ENCODE data around the gene ALAD.
"Not testable (repeated sequence)": the region's sequence is repeated elsewhere in the genome, so short reads cannot be mapped to it uniquely, and the experiment has no call there.

The ALAD gene

DNA sequence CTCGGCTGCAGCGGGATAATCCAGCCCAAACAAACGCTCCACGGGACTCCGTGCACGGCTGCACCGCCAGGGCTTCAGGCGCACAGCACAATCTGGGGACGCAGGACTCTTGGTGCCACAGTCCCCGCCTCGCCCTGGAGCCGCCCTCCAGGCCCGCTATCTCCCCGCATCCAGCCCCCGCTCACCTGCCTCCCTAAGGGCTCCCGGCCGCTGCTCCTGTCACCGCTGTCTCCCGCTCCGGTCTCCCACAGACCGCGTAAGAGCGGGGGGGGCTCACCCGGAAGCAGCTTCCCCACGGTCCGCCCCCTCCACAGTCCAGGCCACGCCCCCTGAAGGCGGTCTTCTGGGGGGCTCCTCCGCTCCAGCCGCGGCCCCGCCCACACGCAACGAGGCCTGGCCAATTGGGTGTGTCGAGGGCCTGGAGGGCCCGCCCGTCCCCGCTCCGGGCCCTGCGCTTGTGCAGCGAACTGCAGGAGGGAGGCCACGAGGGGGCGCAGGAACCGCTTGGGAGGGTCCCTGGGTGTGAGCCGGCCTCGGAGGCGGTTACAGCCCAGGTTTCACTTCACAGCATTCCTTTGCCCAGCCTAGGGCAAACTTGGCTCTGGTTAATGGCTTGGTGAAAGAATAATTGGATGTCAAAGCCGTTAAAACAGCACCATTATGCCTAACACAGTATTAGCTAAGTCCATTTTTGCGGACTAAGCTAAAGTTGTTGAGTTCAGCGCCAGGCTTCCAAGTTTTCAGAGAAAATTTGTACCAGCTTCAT lies at the start of gene ALAD:
Gene ALAD, minus strand, starts transcription at position 258 of the 766 bp plus-strand sequence. CDS start 7,725 bp downstream, outside the sequence.
- no peak for DNase-seq (ENCODE audit: low read depth, low spot score)

DNA sequence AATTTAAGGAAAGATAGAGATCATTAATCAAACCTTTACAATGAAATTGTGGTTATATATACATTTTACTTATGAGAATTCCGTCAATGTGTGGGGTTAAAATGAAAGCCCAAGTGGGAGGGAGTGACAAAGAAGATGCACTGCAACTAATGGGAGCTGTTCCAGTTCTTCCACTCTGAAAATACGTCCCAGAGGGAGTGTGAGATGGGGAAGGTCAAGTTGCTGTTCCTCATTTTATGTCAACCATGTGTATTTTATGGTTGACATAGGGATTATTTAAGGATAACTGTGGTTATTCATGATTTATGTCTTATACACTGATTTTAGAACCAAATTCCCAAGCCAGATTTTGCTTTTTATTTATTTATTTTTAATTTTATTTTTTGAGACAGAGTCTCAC lies 48.3 kb upstream of the ALAD start:
- DNase-seq (ENCODE audit: low read depth, low spot score), result no peak

DNA sequence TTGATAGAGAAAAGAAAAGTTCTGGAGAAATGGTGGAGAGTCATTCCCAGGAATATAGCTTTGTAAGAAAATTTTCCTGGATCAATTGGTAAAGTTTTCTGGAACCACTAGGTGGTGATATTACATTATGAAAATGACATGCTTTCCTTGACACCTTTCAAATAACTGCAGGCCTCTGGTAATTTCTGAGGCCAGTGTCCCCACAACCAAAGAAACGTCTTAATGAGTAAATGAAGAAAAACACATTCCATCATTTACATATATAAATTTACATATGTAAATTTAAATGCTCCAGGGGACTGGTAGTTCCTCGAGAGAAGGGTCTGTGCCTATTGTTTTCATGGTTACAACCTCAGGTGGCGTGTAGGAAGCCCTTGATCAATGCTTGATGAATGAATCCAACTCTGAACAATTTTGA lies 45.2 kb upstream of the ALAD start:
- DNase-seq (ENCODE audit: low read depth, low spot score), result no peak

DNA sequence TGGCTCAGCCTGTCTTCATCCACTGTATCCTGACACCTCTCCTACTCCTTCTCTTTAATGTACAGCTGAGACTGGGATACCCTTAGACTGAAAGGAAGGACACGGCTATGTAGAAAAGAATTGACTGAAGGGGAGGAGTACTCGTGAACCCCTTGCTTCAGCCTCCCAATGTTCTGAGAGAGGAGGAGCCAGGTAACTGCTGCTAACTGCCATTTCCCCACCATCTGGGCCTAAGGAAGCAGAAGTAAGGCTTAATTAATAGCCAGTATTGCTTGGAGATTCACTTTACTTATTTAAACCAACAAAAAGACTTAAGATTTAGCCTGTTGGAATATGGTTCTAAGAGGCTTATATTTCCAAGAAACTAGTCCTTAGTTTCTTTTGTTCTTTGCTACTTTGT lies 43.7 kb upstream of the ALAD start:
- no peak for DNase-seq (ENCODE audit: low read depth, low spot score)

DNA sequence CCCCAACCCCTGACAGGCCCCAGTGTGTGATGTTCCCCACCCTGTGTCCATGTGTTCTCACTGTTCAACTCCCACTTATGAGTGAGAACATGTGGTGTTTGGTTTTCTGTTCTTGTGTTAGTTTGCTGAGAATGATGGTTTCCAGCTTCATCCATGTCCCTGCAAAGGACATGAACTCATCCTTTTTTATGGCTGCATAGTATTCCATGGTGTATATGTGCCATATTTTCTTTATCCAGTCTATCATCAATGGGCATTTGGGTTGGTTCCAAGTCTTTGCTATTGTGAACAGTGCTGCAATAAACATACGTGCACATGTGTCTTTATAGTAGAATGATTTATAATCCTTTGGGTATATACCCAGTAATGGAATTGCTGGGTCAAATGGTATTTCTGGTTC lies 36.6 kb upstream of the ALAD start:
- not testable (repeated sequence) for DNase-seq (ENCODE audit: low read depth, low spot score)

DNA sequence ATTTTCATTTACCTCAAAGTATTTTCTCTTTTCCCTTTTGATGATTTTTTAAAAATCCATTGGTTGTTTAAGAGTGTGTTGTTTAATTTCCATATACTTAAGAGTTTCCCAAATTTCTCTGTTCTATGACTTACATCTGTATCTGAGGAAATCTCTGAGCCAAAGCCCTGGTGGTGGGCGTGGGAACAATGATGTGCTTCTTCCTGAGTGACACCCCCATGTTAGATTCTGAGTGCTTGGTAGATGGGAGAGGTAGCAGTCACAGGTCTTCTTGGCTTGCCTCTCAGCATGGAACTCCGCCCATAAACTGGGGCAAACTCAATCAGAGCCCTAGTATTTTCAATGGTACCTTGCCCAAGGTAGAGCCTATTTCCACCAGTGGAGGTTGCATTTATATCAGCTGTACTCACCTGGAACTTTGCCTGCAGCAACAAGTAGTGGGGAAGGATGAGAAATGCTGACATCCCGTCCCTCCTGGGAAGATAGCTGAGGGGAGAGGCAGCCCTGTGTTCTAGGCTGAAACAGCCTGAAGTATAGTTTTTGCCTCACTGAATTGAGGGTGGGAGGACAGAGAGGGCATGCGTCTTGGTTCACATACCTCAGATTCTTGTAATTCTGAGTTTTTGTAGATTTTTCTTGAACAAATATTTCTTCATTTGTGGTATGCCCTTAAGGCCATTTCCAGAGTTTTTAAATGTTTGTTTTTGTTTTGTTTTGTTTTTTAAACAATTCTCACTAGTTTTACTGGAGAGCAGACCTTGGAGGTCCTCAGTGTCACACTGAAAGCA lies 35.8 kb upstream of the ALAD start:
- no peak for DNase-seq (ENCODE audit: low read depth, low spot score)

DNA sequence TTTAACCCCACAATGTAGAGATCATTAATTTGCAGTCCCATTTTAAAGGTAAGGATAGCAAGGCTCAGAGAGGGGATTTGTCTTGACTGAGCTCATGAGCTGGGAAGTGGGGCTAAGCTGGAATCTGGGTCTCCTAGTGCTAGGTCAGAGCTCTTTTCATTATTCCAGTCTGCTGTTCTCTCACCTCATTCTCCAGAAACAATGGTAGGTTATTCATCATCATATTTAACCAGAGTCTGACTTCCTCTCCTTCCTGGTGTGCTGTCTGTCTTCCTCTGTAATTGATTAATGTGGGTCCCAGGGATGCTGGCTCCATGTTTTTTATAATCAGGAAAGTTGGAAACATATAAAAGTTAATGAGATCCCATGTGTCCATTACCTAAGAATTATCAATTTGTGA lies 30.1 kb upstream of the ALAD start:
- no peak for DNase-seq (ENCODE audit: low read depth, low spot score)

DNA sequence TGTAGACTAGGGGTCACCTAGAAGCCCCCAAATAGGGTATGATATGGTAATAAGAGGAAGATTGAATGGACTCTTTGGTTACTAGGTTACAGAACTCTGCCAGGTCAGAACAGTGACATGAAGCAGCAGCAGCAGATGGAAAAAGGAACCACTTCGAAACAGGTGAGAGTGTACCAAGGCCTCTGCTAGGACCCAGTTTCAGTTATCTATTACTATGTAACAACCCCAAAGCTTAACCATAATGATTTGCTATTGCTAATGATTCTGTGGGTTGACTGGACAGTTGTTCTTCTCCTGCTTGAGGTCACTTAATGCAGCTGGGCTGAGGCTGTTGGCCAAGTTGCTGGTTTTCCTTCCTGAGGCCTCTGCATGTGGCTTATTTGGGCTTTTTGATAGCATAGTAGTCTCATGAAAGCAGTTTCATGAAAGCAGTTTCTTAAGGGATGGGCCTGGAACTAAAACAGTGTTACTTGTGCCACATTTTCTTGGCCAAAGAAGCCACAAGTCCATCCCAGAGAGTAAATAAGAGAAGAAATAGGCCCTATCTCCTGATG lies 27.1 kb upstream of the ALAD start:
- DNase-seq (ENCODE audit: low read depth, low spot score), result no peak

DNA sequence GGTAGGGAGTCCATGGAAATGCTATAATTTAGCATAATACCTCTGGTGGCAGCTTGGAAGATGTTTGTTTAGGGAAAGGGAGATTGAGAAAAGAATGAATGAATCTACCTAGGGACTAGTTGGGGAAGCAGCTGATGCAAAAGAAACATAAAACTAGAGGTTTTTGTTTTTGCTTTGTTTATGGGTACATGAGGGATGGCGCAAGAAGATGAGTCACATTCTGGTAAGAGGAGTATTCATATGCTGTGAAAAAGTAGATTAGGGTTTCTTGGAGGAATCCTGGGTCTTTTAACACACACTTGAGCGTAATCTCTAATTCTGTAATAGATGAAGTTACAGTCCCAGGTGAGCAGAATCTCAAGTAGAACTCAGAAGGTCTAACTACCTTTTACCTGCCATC lies 26.5 kb upstream of the ALAD start:
- no peak for DNase-seq (ENCODE audit: low read depth, low spot score)

DNA sequence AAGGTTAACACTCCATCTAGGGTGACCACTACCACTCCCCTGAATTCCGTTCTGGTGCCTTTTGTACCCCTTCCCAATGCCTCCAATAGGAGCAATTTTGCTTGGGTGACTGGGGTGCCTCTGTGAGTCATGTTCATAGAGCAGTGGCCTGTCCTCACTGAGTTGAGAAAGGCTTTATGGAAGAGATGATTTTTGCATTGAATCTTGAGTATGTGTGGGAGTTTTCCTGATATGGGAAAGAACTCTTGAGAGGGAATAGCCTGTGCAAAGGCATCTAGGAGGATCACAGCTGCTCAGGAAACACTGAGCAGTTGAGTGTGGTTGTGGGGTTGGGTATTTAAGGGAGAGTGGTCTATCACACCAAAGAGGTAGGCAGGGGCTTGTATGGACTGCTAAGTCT lies 25.6 kb upstream of the ALAD start:
- no peak for DNase-seq (ENCODE audit: low read depth, low spot score)

DNA sequence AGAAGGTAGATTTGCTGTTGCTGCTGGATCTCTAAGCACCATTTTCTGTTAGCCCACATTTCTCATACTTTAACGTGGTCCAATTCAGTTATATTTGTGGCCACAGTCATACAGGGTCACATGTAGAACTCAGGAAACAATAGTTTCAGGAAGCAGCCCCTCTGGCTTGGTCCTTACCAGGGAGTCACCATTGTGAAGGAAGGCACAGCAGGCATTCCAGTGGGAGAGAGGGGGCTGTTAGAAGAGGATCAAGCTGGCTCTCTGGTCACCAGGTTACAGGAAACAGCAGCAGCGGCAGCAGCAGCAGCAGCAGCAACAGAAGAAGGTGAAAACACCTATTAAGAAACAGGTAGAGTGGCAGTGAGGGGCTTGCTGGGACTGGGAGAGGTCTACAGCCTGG lies 24.0 kb upstream of the ALAD start:
- DNase-seq (ENCODE audit: low read depth, low spot score), result no peak

DNA sequence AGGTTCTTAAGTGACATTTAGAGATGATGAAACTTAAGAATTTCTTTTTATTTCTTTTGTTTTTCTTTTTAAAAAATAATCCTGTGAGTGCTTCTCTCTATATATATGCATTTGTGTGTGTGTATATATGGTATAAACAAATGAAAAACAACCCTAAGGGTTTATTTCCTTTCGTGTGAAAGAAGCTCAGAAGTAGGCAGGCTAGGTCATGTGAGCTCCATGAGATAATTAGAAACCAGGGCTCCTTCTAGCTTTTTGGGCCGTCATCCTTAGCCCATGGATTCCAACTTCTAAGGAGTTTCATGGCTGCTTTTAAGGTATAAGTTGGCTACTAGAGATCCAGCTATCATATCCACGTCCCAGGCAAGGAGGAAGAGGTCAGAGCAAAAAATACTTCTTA lies 20.6 kb upstream of the ALAD start:
- no peak for DNase-seq (ENCODE audit: low read depth, low spot score)

DNA sequence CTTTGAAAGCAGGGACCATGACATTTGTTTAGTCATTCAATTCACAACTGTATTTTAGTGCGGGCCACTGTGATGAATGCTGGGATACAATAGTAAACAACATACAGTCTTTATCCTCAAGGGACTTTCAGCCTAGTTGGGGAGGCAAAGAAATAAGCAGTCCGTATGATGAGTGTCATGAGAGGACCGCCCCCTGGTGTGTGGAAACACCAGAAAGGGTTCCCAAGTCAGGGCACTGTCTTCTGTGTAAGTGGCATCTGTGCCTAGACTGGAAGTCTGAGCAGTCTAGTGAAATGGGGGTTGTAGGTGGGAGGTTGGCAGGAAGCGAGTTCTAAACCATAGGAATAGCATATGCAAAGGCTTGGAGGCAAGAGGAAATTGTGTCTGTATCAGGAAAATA lies 16.3 kb upstream of the ALAD start:
- DNase-seq (ENCODE audit: low read depth, low spot score), result no peak

DNA sequence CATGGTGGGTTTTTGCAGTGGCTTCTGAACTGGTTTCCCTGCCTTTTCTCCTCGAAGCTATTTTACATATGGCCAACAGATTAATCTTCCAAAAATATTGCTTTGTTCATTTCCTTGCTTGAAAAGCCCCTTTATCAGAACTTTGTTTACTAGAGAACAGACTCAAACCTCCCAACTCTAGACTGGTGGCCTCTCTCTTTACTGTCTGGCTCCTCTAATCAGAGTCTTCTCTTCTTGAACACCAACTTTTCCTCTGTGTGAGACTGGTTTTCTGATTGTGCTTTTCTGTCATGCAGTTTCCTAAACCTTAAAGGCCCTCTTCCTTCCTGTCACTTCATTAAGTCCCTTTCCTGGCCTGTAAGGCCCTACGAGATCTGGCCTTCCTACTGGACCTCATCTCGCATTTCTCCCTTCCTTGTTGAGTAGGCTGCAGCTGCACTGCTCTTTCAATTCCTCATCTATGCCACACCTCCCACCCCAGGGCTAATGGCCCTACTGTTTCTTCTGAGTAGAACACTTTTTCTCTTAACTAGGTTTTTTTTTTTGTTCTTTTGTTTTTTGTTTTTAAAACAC lies 15.2 kb upstream of the ALAD start:
- no peak for DNase-seq (ENCODE audit: low read depth, low spot score)

DNA sequence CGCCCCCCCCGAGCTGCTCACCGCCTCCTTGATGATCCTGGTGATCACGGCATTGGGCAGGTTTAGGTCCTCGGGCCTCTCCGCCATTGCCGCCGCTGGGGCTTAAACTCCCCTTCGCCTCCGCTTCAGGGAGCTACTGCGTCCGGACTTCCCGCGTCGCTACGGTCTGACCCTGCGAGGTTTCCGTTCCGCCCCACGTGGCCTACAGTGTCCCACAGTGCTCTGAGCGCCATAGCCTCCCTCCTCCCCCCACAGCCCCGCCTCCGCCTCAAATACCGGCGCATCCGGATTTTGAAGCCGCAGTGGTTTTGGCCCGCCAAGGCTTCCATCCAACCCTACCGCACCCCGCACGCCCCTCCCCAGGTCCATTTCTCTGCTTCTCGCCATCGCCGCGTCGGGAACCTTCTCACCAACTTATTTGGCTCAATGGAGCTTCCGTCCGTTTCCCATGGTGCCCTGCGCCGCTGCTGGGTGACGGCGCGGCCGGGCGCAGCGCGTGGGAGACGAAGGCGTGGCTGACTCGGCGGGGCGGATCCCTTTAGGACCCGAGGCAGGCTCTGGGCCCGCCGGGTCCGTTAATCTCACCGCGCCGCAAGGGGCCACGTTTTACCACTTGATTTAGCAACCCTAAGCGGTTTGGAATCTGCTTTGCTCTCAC lies 9.3 kb upstream of the ALAD start, which contains the start of the genes C9orf43 and POLE3:
Gene C9orf43, plus strand, starts transcription at position 541 of the 658 bp plus-strand sequence. CDS start 2,747 bp downstream, outside the sequence.
Gene POLE3, minus strand, starts transcription at position 469 of the 658 bp plus-strand sequence. Its CDS starts 382 bp downstream, at position 87.
- peak; percentile 73 for DNase-seq (ENCODE audit: low read depth, low spot score)

DNA sequence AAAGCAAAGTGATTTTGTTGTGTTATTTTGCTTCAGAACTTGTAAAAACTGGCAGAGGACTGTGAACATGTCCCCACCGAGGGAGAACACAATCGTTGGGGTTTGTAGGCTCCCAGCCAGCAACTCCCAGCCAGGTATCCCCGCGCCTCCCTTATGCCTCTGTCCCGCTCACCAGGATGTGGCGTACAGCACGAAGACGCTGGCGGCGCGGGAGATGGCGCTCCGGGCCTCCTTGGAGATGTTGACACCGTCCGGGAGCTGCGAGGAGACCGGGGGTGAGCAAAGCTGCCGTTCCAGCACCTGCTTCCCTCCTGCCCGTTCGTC lies 8.8 kb upstream of the ALAD start:
- DNase-seq (ENCODE audit: low read depth, low spot score), result no peak

DNA sequence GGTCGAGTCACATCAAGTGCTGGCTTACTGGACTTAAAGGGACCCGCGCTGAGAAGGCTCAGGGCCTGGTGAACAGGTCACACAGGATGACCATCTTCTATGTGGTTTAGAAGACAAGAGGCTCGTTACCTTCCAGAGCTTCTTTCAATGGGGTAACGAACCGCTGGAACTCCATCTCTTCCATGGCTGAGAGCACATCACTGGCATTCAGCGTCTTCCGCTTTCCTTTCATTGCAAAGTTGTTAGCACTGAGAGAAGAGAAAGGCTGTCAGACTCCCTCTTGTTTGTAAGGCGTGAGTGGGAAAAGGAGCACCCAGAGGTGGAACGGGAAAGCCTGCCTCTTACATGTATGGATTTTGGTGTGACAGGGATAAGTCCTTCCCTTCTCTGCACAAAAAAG lies 8.4 kb upstream of the ALAD start:
- DNase-seq (ENCODE audit: low read depth, low spot score), result no peak

DNA sequence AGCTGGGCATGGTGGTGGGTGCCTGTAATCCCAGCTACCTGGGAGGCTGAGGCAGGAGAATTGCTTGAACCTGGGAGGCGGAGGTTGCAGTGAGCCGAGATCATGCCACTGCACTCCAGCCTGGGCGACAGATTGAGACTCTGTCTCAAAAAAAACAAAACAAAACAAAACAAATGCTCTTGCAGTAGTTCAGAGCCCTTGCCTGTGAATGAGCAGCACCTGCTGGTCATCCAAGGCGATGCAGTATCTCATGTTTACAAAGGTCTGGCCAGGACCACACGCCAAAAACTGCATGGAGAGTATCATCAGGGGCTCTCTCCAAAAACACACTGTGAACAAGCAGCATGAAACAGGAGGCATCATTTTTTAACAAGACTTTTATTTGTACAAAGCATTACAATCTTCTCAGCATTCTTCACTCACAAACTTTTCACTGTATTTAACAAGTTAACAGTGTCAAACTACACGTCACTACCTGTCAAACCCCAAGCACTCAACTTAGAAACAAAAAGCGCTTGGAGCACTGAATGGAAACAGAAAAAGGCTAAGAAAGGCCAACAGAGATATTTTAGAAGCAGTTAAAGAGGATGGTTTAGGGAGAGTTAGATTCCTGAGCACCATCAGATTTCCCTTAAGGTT lies 5.9 kb upstream of the ALAD start:
- DNase-seq (ENCODE audit: low read depth, low spot score), result not testable (repeated sequence)

DNA sequence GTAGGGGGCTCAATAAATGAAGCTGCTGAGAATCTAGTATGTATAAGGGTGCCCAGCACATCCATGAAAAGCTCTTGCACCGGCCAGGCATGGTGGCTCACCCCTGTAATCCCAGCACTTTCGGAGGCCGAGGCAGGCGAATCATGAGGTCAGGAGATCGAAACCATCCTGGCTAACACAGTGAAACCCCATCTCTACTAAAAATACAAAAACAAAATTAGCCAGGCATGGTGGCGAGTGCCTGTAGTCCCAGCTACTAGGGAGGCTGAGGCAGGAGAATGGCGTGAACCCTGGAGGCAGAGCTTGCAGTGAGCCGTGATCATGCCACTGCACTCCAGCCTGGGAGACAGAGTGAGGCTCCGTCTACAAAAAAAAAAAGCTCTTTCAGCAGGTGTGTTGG lies 5.3 kb upstream of the ALAD start:
- not testable (repeated sequence) for DNase-seq (ENCODE audit: low read depth, low spot score)

DNA sequence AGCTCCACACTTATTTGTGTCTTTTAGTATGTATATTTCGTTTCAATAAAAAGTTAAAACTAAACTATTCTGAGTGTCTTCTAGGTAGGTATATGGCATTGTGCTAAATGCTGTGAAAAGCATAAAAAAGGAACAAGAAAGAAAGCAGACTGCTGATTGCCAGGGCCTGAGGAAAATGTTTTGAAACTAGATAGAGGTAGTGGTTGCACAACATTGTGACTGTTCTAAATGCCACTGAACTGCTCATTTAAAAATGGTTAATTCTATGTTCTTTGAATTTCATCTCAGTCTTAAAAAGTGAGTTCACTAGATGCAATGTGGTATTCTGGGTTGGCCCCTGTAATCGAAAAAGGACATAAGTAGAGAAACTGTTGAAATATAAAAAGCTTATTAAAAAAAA lies 2.6 kb upstream of the ALAD start:
- DNase-seq (ENCODE audit: low read depth, low spot score), result no peak

DNA sequence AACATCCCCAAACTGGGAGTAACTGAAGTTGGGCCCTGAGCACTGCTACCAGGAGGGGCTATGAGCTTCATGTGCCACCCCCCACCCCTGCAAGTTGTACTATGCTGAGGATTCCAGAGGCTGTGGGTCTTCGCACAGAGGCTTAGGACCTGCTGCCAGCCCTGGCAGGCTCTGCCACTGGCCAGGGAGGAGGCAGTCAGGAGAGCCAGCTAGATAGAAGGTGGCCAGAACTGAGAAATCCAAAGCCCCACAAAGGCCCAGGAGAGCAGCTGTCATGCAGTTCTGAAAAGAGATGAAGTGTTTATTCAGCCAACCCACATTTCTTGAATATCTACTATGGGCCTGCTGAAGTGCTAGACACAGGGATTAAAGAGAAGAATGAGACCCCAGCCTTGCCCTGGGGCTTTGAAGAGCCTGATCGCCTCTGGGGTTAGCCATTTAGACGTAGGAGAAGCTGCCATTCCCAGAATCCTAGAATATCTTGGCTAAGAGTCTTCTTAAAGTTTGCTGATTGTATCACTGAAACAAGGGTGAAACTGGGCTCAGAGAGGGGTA lies 1.4 kb downstream of the ALAD start:
- DNase-seq (ENCODE audit: low read depth, low spot score), result no peak

Measured in iPS DF 19.7 (cell line).